Coronary artery (tissue), 2 donors: ENCODE results near the gene CCDC38.

Experiments used
- DNase-seq: peaks from one replicate; pipeline ENCODE4 v3.0.0-alpha.2; 2017; ENCODE audit warnings: low spot score
- H3K27ac ChIP-seq, 2 donors: fragments of 200-600 bp; sonication (generic); one replicate each; pipeline ENCODE4 v1.5.1; 2016 to 2019
- H3K4me3 ChIP-seq: fragments of 200-600 bp; sonication (generic); 2 replicates; pipeline ENCODE4 v1.5.1; 2016; ENCODE audit warnings: mild to moderate bottlenecking, moderate library complexity
- CTCF ChIP-seq: fragments of 200-600 bp; sonication (generic); IDR thresholded peaks from one replicate; pipeline ENCODE4 v1.5.1; 2019; ENCODE audit warnings: antibody characterized with exemption

The CCDC38 gene

GRCh38 chr12:95887311-95887710, 55.1 kb downstream of the CCDC38 start:
- no peak for TF ChIP-seq CTCF
- Histone ChIP-seq H3K27ac (no peak overlapping the region), H3K4me3 (no peak overlapping the region)
- no peak for DNase-seq

GRCh38 chr12:95884998-95885397, 57.4 kb downstream of the CCDC38 start:
- no peak for DNase-seq
- Histone ChIP-seq H3K27ac (no peak overlapping the region), H3K4me3 (no peak overlapping the region)
- no peak for TF ChIP-seq CTCF

GRCh38 chr12:95882873-95883272, 59.5 kb downstream of the CCDC38 start:
- no peak for TF ChIP-seq CTCF
- no peak overlapping the region for H3K27ac ChIP-seq
- no peak overlapping the region for H3K4me3 ChIP-seq
- DNase-seq: no peak

GRCh38 chr12:95882080-95882479, 60.3 kb downstream of the CCDC38 start:
- no peak for TF ChIP-seq CTCF
- DNase-seq: no peak
- no peak overlapping the region for H3K27ac ChIP-seq
- H3K4me3 ChIP-seq: no peak overlapping the region

GRCh38 chr12:95881331-95881955, 61.0 kb downstream of the CCDC38 start:
- TF ChIP-seq CTCF: no peak
- no peak overlapping the region for H3K4me3 ChIP-seq
- DNase-seq: no peak
- no peak overlapping the region for H3K27ac ChIP-seq

GRCh38 chr12:95880895-95881294, 61.5 kb downstream of the CCDC38 start:
- Histone ChIP-seq H3K27ac (no peak overlapping the region), H3K4me3 (no peak overlapping the region)
- DNase-seq: no peak
- TF ChIP-seq CTCF: no peak

- Histone ChIP-seq H3K27ac (no peak overlapping the region), H3K4me3 (no peak overlapping the region)
- no peak for TF ChIP-seq CTCF
- DNase-seq: no peak
These were observed 64.8 kb downstream of the CCDC38 start for GRCh38 chr12:95877622-95878021.
